HUES64 (cell line): ENCODE measurements around the gene TBC1D21.
A peak's percentile ranks its signal among the peaks of the same experiment; 100 is the strongest.
"Not testable (repeated sequence)": the region's sequence is repeated elsewhere in the genome, so short reads cannot be mapped to it uniquely, and the experiment has no call there.

Source experiments
- H3K27ac ChIP-seq: 2 replicates; pipeline ENCODE4 v1.7.0; 2013; ENCODE audit warnings: low read depth, low read length, inconsistent platforms
- H3K27me3 ChIP-seq: 2 replicates; pipeline ENCODE4 v1.6.1; 2013; ENCODE audit warnings: mild to moderate bottlenecking, low read length; ENCODE audit not compliant: insufficient read depth
- H3K36me3 ChIP-seq: 2 replicates; pipeline ENCODE4 v1.6.1; 2013; ENCODE audit warnings: mild to moderate bottlenecking, low read length; ENCODE audit not compliant: insufficient read depth
- H3K4me1 ChIP-seq: 2 replicates; pipeline ENCODE4 v1.6.1; 2013; ENCODE audit warnings: mild to moderate bottlenecking, low read length, moderate library complexity; ENCODE audit not compliant: insufficient read depth
- H3K4me3 ChIP-seq: 2 replicates; pipeline ENCODE4 v1.5.1; 2013; ENCODE audit warnings: mild to moderate bottlenecking, low read length, moderate library complexity
- H3K9ac ChIP-seq: 2 replicates; pipeline ENCODE4 v1.6.1; 2013; ENCODE audit warnings: mild to moderate bottlenecking, low read depth, low read length
- H3K9me3 ChIP-seq: 2 replicates; pipeline ENCODE4 v1.6.1; 2013; ENCODE audit warnings: low read depth, low read length; ENCODE audit not compliant: insufficient read depth
- WGBS: fragments of 150-250, 120-280 bp; methylation state at CpG from one replicate; pipeline ENCODE4 v1.1.7; 2013; ENCODE audit warnings: missing lambda C conversion rate; 5-methylcytosine and 5-hydroxymethylcytosine counted together

The TBC1D21 gene

DNA sequence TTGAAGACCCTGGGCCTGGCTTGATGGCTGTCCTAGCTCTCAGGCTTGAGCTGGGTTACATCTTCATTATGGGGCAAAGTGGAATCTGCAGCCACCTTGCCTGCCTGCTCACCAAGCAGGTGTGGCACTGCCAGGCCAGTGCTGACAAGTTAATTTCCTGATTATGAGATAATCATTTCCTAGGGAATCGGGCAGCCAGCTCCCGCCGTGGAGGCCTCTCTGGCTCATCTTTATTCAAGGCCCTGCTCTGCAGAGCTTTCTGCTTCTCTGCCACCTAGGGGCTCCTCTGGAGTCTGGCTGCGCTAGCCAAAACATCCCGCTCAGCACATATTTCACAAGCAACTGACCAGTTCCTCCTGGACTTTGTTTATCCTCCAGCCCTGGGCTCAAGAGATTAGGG is 62.8 kb downstream of the TBC1D21 start:
- H3K36me3 ChIP-seq, result no peaks in the 10 kb centered on the region
- H3K4me1 ChIP-seq, result peaks cover 12% of the 10 kb centered on the region
- H3K27me3 ChIP-seq, result no peaks in the 10 kb centered on the region
- no peak overlapping the region for H3K4me3 ChIP-seq
- H3K9ac ChIP-seq, result no peak overlapping the region
- WGBS, result 79% methylated on average over 5 of the region's 5 CpGs
- no peak overlapping the region for H3K27ac ChIP-seq
- H3K9me3 ChIP-seq, result no peaks in the 10 kb centered on the region

DNA sequence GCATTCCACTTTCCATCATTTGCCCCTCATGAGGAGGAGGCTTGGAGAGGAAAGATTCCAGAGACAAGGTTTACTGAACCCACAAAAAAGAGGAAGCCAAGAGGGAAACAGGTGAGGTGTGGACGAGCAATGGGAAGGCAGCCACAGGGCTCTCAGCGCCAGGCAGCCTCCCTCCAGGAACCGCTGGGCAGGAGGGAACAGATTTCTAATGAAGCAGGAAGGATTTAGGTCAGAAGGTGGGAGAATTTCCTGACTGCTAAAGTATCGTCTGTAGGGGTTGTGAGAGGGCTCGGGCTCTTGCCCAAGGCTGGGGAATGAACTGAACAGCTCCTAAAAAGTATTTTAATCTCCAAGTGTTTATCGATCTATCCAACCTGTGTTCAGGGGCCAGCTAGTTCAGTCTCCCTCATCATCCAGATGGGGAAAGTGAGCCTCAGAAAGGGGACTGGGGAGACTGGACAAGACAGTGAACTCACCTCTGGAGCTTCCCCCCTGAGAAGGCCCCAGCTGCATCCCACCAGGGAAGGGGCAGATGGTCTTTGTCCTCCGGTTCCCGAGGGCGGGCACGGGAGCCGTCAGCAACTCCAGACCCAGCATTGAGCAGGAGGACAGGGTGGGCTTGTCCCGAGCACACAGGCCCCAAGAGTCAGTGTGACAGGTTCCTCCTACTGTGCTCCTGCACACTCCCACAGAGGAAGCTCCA is 63.4 kb downstream of the TBC1D21 start:
- peaks cover 12% of the 10 kb centered on the region for H3K4me1 ChIP-seq
- no peak overlapping the region for H3K4me3 ChIP-seq
- H3K9me3 ChIP-seq, result no peaks in the 10 kb centered on the region
- no peak overlapping the region for H3K27ac ChIP-seq
- no peaks in the 10 kb centered on the region for H3K36me3 ChIP-seq
- no peaks in the 10 kb centered on the region for H3K27me3 ChIP-seq
- H3K9ac ChIP-seq, result peak overlapping the region; percentile 22; the same call in 1 of the 2 replicates
- WGBS, result 83% methylated on average over 11 of the region's 12 CpGs

DNA sequence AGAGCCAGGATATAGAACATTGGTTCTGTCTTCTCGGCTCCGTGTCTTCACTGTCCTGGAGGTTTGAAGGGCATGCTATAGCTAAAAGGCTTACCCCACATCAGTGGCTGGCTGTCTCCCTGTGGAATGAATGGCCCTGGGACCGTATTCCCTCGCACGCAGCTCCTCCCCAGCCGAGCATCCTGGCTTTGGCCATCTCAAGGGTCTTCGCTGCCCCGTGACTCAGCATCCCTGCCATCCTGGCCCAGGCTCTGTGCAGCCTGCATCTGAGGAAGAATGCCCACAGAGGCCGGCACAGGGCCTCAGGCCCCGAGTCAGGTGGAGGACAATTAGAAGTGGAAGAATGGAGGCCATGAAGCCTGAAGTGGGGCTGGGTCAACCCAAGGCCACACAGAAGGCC is 63.9 kb downstream of the TBC1D21 start:
- Histone ChIP-seq H3K27ac (no peak overlapping the region), H3K4me1 (peaks cover 12% of the 10 kb centered on the region), H3K9me3 (no peaks in the 10 kb centered on the region), H3K4me3 (no peak overlapping the region), H3K9ac (no peak overlapping the region), H3K27me3 (no peaks in the 10 kb centered on the region), H3K36me3 (no peaks in the 10 kb centered on the region)
- WGBS, result 82% methylated on average over 10 of the region's 10 CpGs

DNA sequence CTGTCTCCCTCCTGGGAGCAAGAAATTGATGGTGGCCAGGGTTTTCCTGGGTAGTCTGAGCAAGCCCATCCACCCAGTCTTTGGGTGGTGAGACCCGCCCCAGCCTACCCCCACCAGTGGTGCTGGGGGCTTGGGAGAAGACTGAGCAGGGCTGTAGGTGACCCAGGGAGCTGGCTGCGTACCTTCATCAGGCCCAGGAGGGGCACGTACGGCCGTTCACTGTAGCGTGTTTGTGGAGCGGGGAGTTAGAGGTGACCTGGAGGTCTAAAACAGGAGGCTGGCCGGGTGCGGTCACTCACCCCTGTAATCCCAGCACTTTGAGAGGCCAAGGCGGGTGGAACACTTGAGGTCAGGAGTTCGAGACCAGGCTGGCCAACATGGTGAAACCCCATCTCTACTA is 64.4 kb downstream of the TBC1D21 start:
- Histone ChIP-seq H3K9me3 (no peaks in the 10 kb centered on the region), H3K4me1 (peaks cover 12% of the 10 kb centered on the region), H3K27me3 (no peaks in the 10 kb centered on the region), H3K4me3 (no peak overlapping the region), H3K27ac (no peak overlapping the region), H3K36me3 (no peaks in the 10 kb centered on the region), H3K9ac (no peak overlapping the region)
- WGBS, result 96% methylated on average over 11 of the region's 11 CpGs

DNA sequence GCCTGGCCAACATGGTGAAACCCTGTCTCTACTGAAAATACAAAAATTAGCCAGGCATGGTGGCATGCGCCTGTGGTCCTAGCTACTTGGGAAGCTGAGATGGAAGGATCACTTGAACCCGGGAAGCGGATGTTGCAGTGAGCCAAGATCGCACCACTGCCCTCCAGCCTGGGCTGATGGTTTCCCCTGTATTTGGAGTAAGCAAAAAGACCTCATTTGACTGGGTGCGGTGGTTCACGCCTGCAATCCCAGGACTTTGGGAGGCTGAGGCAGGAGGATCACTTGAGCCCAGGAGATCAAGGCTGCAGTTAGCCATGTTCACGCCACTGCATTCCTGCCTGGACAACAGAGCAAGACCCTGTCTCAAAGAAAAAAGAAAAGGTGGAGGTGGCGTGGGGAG is 65.2 kb downstream of the TBC1D21 start:
- 96% methylated on average over 8 of the region's 8 CpGs for WGBS
- H3K27ac ChIP-seq, H3K36me3 ChIP-seq, H3K4me3 ChIP-seq, H3K9me3 ChIP-seq, H3K27me3 ChIP-seq, H3K9ac ChIP-seq: not testable (repeated sequence)
- H3K4me1 ChIP-seq, result peaks cover 12% of the 10 kb centered on the region
